Measurements from ENCODE around the gene SPATC1L.

DNA sequence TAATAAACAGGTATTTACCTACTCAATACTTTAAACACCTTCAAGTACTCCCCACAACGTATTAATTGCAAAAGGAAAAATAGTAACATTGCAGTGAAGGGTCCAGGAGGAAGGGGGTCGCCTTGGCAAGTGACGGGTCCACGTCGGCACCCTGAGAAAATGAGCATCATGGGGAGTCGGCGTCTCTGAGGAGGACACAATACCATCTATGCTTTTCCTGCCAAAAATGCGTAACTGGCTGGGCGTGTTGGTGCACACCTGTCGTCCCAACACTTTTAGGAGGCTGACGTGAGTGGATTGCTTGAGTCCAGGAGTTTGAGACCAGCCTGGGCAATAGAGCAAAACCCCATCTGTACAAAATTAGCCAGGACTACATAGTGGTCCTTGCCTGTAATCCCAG lies 36.2 kb downstream of the SPATC1L start:
- TF ChIP-seq, protein P1, sequence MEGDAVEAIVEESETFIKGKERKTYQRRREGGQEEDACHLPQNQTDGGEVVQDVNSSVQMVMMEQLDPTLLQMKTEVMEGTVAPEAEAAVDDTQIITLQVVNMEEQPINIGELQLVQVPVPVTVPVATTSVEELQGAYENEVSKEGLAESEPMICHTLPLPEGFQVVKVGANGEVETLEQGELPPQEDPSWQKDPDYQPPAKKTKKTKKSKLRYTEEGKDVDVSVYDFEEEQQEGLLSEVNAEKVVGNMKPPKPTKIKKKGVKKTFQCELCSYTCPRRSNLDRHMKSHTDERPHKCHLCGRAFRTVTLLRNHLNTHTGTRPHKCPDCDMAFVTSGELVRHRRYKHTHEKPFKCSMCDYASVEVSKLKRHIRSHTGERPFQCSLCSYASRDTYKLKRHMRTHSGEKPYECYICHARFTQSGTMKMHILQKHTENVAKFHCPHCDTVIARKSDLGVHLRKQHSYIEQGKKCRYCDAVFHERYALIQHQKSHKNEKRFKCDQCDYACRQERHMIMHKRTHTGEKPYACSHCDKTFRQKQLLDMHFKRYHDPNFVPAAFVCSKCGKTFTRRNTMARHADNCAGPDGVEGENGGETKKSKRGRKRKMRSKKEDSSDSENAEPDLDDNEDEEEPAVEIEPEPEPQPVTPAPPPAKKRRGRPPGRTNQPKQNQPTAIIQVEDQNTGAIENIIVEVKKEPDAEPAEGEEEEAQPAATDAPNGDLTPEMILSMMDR (IDR thresholded peaks at IDR 0.05): no peak
- TF ChIP-seq POLR2A (IDR thresholded peaks at IDR 0.05): no peak
